ENCODE measurements around the gene PCDH9.
"Not testable (repeated sequence)": the region's sequence is repeated elsewhere in the genome, so short reads cannot be mapped to it uniquely, and the experiment has no call there.

PCDH9 gene

GRCh38 chr13:66915596-66916185 is 314.4 kb downstream of the PCDH9 start:
- DNase-seq (ENCODE audit: low read depth in 4 of 4, low spot score in 1 of 4): no peak

GRCh38 chr13:66914155-66914554 is 316.0 kb downstream of the PCDH9 start:
- DNase-seq (ENCODE audit: low read depth in 4 of 4, low spot score in 1 of 4): no peak

GRCh38 chr13:66911411-66911939 is 318.7 kb downstream of the PCDH9 start:
- no peak for DNase-seq (ENCODE audit: low read depth in 4 of 4, low spot score in 1 of 4)

- DNase-seq (ENCODE audit: low read depth in 4 of 4, low spot score in 1 of 4): no peak
These were observed 330.2 kb downstream of the PCDH9 start for GRCh38 chr13:66899955-66900354.

GRCh38 chr13:66896933-66897332 is 333.2 kb downstream of the PCDH9 start:
- DNase-seq (ENCODE audit: low read depth in 4 of 4, low spot score in 1 of 4): no peak

- DNase-seq (ENCODE audit: low read depth in 4 of 4, low spot score in 1 of 4): no peak
These were observed 334.4 kb downstream of the PCDH9 start for GRCh38 chr13:66895780-66896179.

GRCh38 chr13:66895320-66895719 is 334.8 kb downstream of the PCDH9 start:
- no peak for DNase-seq (ENCODE audit: low read depth in 4 of 4, low spot score in 1 of 4)

- no peak for DNase-seq (ENCODE audit: low read depth in 4 of 4, low spot score in 1 of 4)
These were observed 341.4 kb downstream of the PCDH9 start for GRCh38 chr13:66888698-66889097.

- no peak for DNase-seq (ENCODE audit: low read depth in 4 of 4, low spot score in 1 of 4)
These were observed 343.0 kb downstream of the PCDH9 start for GRCh38 chr13:66887088-66887487.

GRCh38 chr13:66886264-66886663 is 343.9 kb downstream of the PCDH9 start:
- DNase-seq (ENCODE audit: low read depth in 4 of 4, low spot score in 1 of 4): no peak

- not testable (repeated sequence) for DNase-seq (ENCODE audit: low read depth in 4 of 4, low spot score in 1 of 4)
These were observed 349.0 kb downstream of the PCDH9 start for GRCh38 chr13:66881170-66881569.

GRCh38 chr13:66879988-66880387 is 350.1 kb downstream of the PCDH9 start:
- no peak for DNase-seq (ENCODE audit: low read depth in 4 of 4, low spot score in 1 of 4)

- DNase-seq (ENCODE audit: low read depth in 4 of 4, low spot score in 1 of 4): no peak
These were observed 354.9 kb downstream of the PCDH9 start for GRCh38 chr13:66875264-66875663.

GRCh38 chr13:66864627-66865026 is 365.5 kb downstream of the PCDH9 start:
- no peak for DNase-seq (ENCODE audit: low read depth in 4 of 4, low spot score in 1 of 4)

GRCh38 chr13:66860878-66861417 is 369.2 kb downstream of the PCDH9 start:
- no peak for DNase-seq (ENCODE audit: low read depth in 4 of 4, low spot score in 1 of 4)

GRCh38 chr13:66859934-66860877 is 369.9 kb downstream of the PCDH9 start:
- no peak for DNase-seq (ENCODE audit: low read depth in 4 of 4, low spot score in 1 of 4)

- no peak for DNase-seq (ENCODE audit: low read depth in 4 of 4, low spot score in 1 of 4)
These were observed 371.1 kb downstream of the PCDH9 start for GRCh38 chr13:66859078-66859477.

GRCh38 chr13:66858163-66858562 is 372.0 kb downstream of the PCDH9 start:
- DNase-seq (ENCODE audit: low read depth in 4 of 4, low spot score in 1 of 4): no peak

GRCh38 chr13:66855131-66855530 is 375.0 kb downstream of the PCDH9 start:
- no peak for DNase-seq (ENCODE audit: low read depth in 4 of 4, low spot score in 1 of 4)

GRCh38 chr13:66853564-66853963 is 376.6 kb downstream of the PCDH9 start:
- DNase-seq (ENCODE audit: low read depth in 4 of 4, low spot score in 1 of 4): no peak

GRCh38 chr13:66849706-66850105 is 380.4 kb downstream of the PCDH9 start:
- no peak for DNase-seq (ENCODE audit: low read depth in 4 of 4, low spot score in 1 of 4)

GRCh38 chr13:66847541-66847940 is 382.6 kb downstream of the PCDH9 start:
- DNase-seq (ENCODE audit: low read depth in 4 of 4, low spot score in 1 of 4): no peak

Data from stimulated activated CD4-positive, alpha-beta T cell treated with anti-CD3 and anti-CD28 coated beads, Interleukin-1b, Interleukin-23, amount 100 ng/mL, for 24 hours (primary cell).